Measurements from ENCODE around the gene CHAT. TPM values are rescaled to one million over a fixed set of nuclear protein-coding genes. Genes with fewer than 3 reads are reported as not detected.

The CHAT gene
- total RNA-seq, 1 experiment from 2014 or later: not detected

DNA sequence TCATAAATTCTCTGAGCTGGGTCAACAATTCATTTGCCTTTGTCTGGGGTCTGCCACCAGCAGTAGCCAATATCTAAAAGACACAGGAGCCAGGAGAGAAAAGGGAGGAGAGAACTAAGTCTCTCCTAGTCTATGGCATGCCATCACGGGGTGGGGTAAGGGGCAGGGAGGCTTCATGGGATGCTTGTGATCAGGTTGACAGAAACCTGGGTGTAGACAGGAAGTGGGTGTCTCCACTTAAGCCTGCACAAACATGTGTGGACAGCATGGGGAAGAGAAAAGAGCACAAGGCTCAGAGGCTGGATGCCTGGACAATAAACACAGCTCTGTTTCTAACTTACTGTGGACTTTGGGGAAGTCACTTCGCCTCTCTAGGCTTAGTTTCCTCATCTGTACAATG, 54.2 kb downstream of the CHAT start:
- Histone ChIP-seq H3K4me3 (replicated peaks in 1 of 2; ENCODE audit: low read depth in 1 of 2, low read length in 2 of 2) (no peak overlapping the region), H3K9me3 (ENCODE audit: control insufficient read depth in 1 of 2, insufficient read depth in 1 of 2, low read depth in 1 of 2, low read length in 2 of 2) (no peaks in the 10 kb centered on the region), H3K4me2 (ENCODE audit: low read length) (no peak overlapping the region), H4K20me1 (ENCODE audit: insufficient read depth) (no peaks in the 10 kb centered on the region), H3K36me3 (ENCODE audit: control insufficient read depth in 1 of 2, insufficient read depth in 2 of 2, low read length in 2 of 2) (no peaks in the 10 kb centered on the region), H3K27ac (ENCODE audit: low read depth, low read length) (no peak overlapping the region), H3K27me3 (ENCODE audit: insufficient read depth, low read length) (peaks cover 47% of the 10 kb centered on the region), H3K9me2 (ENCODE audit: insufficient read depth) (no peaks in the 10 kb centered on the region), H2AFZ (ENCODE audit: low read depth, low read length, poor library complexity, severe bottlenecking) (no peak overlapping the region), H3K79me2 (ENCODE audit: insufficient read depth, low read length) (no peaks in the 10 kb centered on the region), H3K4me1 (ENCODE audit: control insufficient read depth in 1 of 2, insufficient read depth in 2 of 2, low read length in 2 of 2) (no peaks in the 10 kb centered on the region), H3K9ac (ENCODE audit: low read length) (no peak overlapping the region)
- BruUV-seq (replicated peaks): no TSS peak
- TF ChIP-seq SIN3A (IDR thresholded peaks at IDR 0.05; ENCODE audit: low read depth): no peak
- TF ChIP-seq, protein P1, sequence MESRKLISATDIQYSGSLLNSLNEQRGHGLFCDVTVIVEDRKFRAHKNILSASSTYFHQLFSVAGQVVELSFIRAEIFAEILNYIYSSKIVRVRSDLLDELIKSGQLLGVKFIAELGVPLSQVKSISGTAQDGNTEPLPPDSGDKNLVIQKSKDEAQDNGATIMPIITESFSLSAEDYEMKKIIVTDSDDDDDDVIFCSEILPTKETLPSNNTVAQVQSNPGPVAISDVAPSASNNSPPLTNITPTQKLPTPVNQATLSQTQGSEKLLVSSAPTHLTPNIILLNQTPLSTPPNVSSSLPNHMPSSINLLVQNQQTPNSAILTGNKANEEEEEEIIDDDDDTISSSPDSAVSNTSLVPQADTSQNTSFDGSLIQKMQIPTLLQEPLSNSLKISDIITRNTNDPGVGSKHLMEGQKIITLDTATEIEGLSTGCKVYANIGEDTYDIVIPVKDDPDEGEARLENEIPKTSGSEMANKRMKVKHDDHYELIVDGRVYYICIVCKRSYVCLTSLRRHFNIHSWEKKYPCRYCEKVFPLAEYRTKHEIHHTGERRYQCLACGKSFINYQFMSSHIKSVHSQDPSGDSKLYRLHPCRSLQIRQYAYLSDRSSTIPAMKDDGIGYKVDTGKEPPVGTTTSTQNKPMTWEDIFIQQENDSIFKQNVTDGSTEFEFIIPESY (IDR thresholded peaks at IDR 0.05; ENCODE audit: extremely low read depth, insufficient replicate concordance, low read length): no peak
- no peak for TF ChIP-seq POLR2AphosphoS5 (IDR thresholded peaks at IDR 0.05; ENCODE audit: low read depth, low read length)
- TF ChIP-seq TCF7L2 (IDR thresholded peaks at IDR 0.05; ENCODE audit: borderline replicate concordance, extremely low read depth, insufficient read depth, insufficient read length): no peak
- no peak for TF ChIP-seq ELF1 (IDR thresholded peaks at IDR 0.05; ENCODE audit: borderline replicate concordance, low read depth)
- no peak for TF ChIP-seq CEBPB (IDR thresholded peaks at IDR 0.05; ENCODE audit: low read depth)
- TF ChIP-seq, protein P2, sequence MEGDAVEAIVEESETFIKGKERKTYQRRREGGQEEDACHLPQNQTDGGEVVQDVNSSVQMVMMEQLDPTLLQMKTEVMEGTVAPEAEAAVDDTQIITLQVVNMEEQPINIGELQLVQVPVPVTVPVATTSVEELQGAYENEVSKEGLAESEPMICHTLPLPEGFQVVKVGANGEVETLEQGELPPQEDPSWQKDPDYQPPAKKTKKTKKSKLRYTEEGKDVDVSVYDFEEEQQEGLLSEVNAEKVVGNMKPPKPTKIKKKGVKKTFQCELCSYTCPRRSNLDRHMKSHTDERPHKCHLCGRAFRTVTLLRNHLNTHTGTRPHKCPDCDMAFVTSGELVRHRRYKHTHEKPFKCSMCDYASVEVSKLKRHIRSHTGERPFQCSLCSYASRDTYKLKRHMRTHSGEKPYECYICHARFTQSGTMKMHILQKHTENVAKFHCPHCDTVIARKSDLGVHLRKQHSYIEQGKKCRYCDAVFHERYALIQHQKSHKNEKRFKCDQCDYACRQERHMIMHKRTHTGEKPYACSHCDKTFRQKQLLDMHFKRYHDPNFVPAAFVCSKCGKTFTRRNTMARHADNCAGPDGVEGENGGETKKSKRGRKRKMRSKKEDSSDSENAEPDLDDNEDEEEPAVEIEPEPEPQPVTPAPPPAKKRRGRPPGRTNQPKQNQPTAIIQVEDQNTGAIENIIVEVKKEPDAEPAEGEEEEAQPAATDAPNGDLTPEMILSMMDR (IDR thresholded peaks at IDR 0.05 in 2 of 3, conservative IDR thresholded peaks at IDR 0.05 in 1 of 3; ENCODE audit: borderline replicate concordance in 1 of 3, insufficient read depth in 1 of 3, low read depth in 2 of 3, low read length in 2 of 3): no peak
- TF ChIP-seq EGR1 (IDR thresholded peaks at IDR 0.05; ENCODE audit: low read depth): no peak
- no peak for TF ChIP-seq SRF (IDR thresholded peaks at IDR 0.05; ENCODE audit: low read depth)
- no peak for TF ChIP-seq ZNF274 (IDR thresholded peaks at IDR 0.05; ENCODE audit: low read depth, low read length)
- TF ChIP-seq JUND (IDR thresholded peaks at IDR 0.05): no peak
- no peak for ATAC-seq
- CTCF ChIA-PET: no interaction called here
- intact Hi-C loops (cut with micrococcal nuclease): no loop called here
- no peak for DNase-seq (ENCODE audit: low read depth, low spot score)
- POLR2A ChIA-PET: no interaction called here
- RAD21 ChIA-PET (ENCODE audit: low non-redundant PET in 1 of 2, low total read pairs in 2 of 2, uncharacterized antibody in 2 of 2, unreplicated experiment in 2 of 2): no interaction called here

Data from HCT116 (cell line).